Psoas muscle (tissue), 7 donors: ENCODE measurements around the gene GREM1. TPM values are rescaled to one million over a fixed set of nuclear protein-coding genes. Genes with fewer than 3 reads are reported as not detected.

Experiments
- polyA plus RNA-seq, 3 donors: library from polyadenylated mRNA; stranded (reverse); fragments of 200-250 nt; gene quantifications; one replicate each; pipeline ENCODE4 v1.2.3, GENCODE V29; 2013
- total RNA-seq, 4 donors: library from RNA; stranded (reverse); fragmentation: NEBNext Ultra II Directional in 2 of 4; extraction: Animal tissue kit (Norgen Biotek cat#: 25700) in 2 of 4; gene quantifications; one replicate each; pipeline versions ENCODE4 v1.2.1 to v1.2.4, GENCODE V29; 2021 to 2023
- donor health status: healthy with polysubstance abuse.
- donor health status: DM: no; HTN: no; CAD: no; lungs with moderate emphysema.
- donor health status: Bipolar disorder and iron deficiency.
- donor health status: healthy.
- donor health status: DM: no; HTN: no; CAD: no.
- donor health status: DM: no; HTN: no; CAD: no.
- donor health status: DM: yes; HTN: yes; CAD: no.

GREM1 gene
- total and polyA plus RNA-seq, 7 donors: 0.09 to 4.5 (median 1.3) TPM

Other genes with a start within 250 kb of the GREM1 start
- 1 to 10 TPM; 2.3 to 3.0 (median 2.8) TPM for gene GOLGA8N, start 124.5 kb upstream of the GREM1 start, total RNA-seq
- gene GOLGA8N, start 124.5 kb upstream of the GREM1 start, polyA plus RNA-seq: 1 to 10 TPM; 1.1 TPM
- 1 to 10 TPM; 1.1 to 2.8 (median 2.0) TPM for gene ARHGAP11A, start 102.5 kb upstream of the GREM1 start, total RNA-seq
- gene ARHGAP11A, start 102.5 kb upstream of the GREM1 start, polyA plus RNA-seq: 1 to 10 TPM in 1 of 3 donors, under 1 TPM in 2; 0.41 to 2.4 (median 0.57) TPM
- under 1 TPM in 1 of 4 donors, not detected in 3; 0.21 TPM for gene SCG5, start 76.3 kb upstream of the GREM1 start, total RNA-seq
- gene SCG5, start 76.3 kb upstream of the GREM1 start, polyA plus RNA-seq: under 1 TPM; 0.15 to 0.86 (median 0.52) TPM